Keratinocyte (primary cell): ENCODE results near the gene SPECC1. TPM values are rescaled to one million over a fixed set of nuclear protein-coding genes. Genes with fewer than 3 reads are reported as not detected.

ENCODE experiments used
- DNase-seq: peaks from one replicate; pipeline ENCODE4 v3.0.0-alpha.2; 2011; ENCODE audit warnings: low read depth, missing footprints, low spot score
- FAIRE-seq: peaks from 2 replicates; lab custom pipeline; 2011; peaks lifted over from hg19 to GRCh38; lab: Jason Lieb, UNC
- H2AFZ ChIP-seq: 2 replicates; pipeline ENCODE4 v1.6.0; 2012; ENCODE audit warnings: low read length, control low read depth, inconsistent platforms; ENCODE audit not compliant: control insufficient read depth
- H3K27ac ChIP-seq: 2 replicates; pipeline ENCODE4 v1.5.1; 2011; ENCODE audit warnings: low read length; ENCODE audit not compliant: control insufficient read depth, insufficient read depth
- H3K27me3 ChIP-seq: 3 replicates; pipeline ENCODE4 v1.6.0; 2011; ENCODE audit warnings: low read length; ENCODE audit not compliant: control insufficient read depth, insufficient read depth; ENCODE audit errors: extremely low read depth
- H3K36me3 ChIP-seq, 2 experiments: 2 replicates in 1 of 2; 3 replicates in 1 of 2; pipeline ENCODE4 v1.5.1; 2011; ENCODE audit warnings: low read length in 2 of 2, mild to moderate bottlenecking in 1 of 2; ENCODE audit not compliant: control insufficient read depth in 2 of 2, insufficient read depth in 2 of 2; ENCODE audit errors: extremely low read depth in 1 of 2
- H3K4me1 ChIP-seq: 3 replicates; pipeline ENCODE4 v1.5.1; 2011; ENCODE audit warnings: low read length; ENCODE audit not compliant: control insufficient read depth, insufficient read depth; ENCODE audit errors: extremely low read depth
- H3K4me2 ChIP-seq: 3 replicates; pipeline ENCODE4 v1.6.0; 2011; ENCODE audit warnings: low read depth, low read length; ENCODE audit not compliant: control insufficient read depth, insufficient read depth; ENCODE audit errors: extremely low read depth
- H3K4me3 ChIP-seq, 3 experiments: fragments of 200-600 bp in 1 of 3; sonication (generic) in 1 of 3; 2 replicates in 2 of 3; 3 replicates in 1 of 3; pipeline ENCODE4 v1.5.1; 2011 to 2016; ENCODE audit warnings: low read length in 3 of 3, mild to moderate bottlenecking in 3 of 3, control low read depth in 2 of 3, inconsistent platforms in 1 of 3, low read depth in 1 of 3, mixed read lengths in 1 of 3, mixed run types in 1 of 3, moderate library complexity in 1 of 3; ENCODE audit not compliant: control insufficient read depth in 2 of 3, insufficient read depth in 2 of 3; ENCODE audit errors: extremely low read depth in 1 of 3
- H3K79me2 ChIP-seq: 2 replicates; pipeline ENCODE4 v1.6.0; 2012; ENCODE audit warnings: low read length; ENCODE audit not compliant: control insufficient read depth, insufficient read depth
- H3K9ac ChIP-seq: 3 replicates; pipeline ENCODE4 v1.6.0; 2011; ENCODE audit warnings: low read length; ENCODE audit not compliant: control insufficient read depth, insufficient read depth; ENCODE audit errors: extremely low read depth
- H3K9me1 ChIP-seq: 3 replicates; pipeline ENCODE4 v1.6.0; 2011; ENCODE audit warnings: low read length; ENCODE audit not compliant: control insufficient read depth, insufficient read depth; ENCODE audit errors: extremely low read depth
- H3K9me3 ChIP-seq: 2 replicates; pipeline ENCODE4 v1.5.1; 2012; ENCODE audit warnings: low read depth, low read length; ENCODE audit not compliant: control insufficient read depth
- H4K20me1 ChIP-seq: 3 replicates; pipeline ENCODE4 v1.6.0; 2011; ENCODE audit warnings: low read length; ENCODE audit not compliant: control insufficient read depth, insufficient read depth; ENCODE audit errors: extremely low read depth
- EZH2 ChIP-seq: IDR thresholded peaks from one replicate; pipeline ENCODE4 v1.6.1; 2012; ENCODE audit warnings: inconsistent platforms, mild to moderate bottlenecking, low read length, moderate library complexity
- dilution Hi-C: fragments of 300-500 bp; cut with MboI; formaldehyde crosslinking; loops from one replicate; pipeline ENCODE4 v1.7.0; 2020; ENCODE audit warnings: low sequenced_read_pairs; ENCODE audit not compliant: extremely low pct_ligation_motif_present
- polyA plus RNA-seq, 5 experiments: library from polyadenylated mRNA; depleted of rRNA in 3 of 5; stranded (reverse) in 3 of 5; stranded (forward) in 1 of 5; unstranded in 1 of 5; fragments of >200 nt; gene quantifications; 1 replicate in 1 of 5; 2 replicates in 3 of 5; 3 replicates in 1 of 5; pipeline versions ENCODE4 v1.2.1 to v1.2.3, GENCODE V29; 2011 to 2012; ENCODE audit warnings: missing spikeins in 2 of 5, low read depth in 1 of 5, low replicate concordance in 1 of 5
- TF ChIP-seq, protein P1 (sequence below), 3 experiments: IDR thresholded peaks in 1 of 3; conservative IDR thresholded peaks in 1 of 3; optimal IDR thresholded peaks in 1 of 3; 2 replicates in 2 of 3; 3 replicates in 1 of 3; pipeline versions ENCODE3 to v1.5.1; 2011; ENCODE audit warnings: low read length in 3 of 3, mild to moderate bottlenecking in 3 of 3, moderate library complexity in 2 of 3, control low read depth in 1 of 3, inconsistent platforms in 1 of 3; ENCODE audit not compliant: insufficient read depth in 2 of 3; ENCODE audit errors: extremely low read depth in 1 of 3

The SPECC1 gene
- polyA plus RNA-seq, 1 donor (not counting 4 experiments of a cell fraction or from before 2014, with no cell fraction given) = 20.9 TPM

DNA sequence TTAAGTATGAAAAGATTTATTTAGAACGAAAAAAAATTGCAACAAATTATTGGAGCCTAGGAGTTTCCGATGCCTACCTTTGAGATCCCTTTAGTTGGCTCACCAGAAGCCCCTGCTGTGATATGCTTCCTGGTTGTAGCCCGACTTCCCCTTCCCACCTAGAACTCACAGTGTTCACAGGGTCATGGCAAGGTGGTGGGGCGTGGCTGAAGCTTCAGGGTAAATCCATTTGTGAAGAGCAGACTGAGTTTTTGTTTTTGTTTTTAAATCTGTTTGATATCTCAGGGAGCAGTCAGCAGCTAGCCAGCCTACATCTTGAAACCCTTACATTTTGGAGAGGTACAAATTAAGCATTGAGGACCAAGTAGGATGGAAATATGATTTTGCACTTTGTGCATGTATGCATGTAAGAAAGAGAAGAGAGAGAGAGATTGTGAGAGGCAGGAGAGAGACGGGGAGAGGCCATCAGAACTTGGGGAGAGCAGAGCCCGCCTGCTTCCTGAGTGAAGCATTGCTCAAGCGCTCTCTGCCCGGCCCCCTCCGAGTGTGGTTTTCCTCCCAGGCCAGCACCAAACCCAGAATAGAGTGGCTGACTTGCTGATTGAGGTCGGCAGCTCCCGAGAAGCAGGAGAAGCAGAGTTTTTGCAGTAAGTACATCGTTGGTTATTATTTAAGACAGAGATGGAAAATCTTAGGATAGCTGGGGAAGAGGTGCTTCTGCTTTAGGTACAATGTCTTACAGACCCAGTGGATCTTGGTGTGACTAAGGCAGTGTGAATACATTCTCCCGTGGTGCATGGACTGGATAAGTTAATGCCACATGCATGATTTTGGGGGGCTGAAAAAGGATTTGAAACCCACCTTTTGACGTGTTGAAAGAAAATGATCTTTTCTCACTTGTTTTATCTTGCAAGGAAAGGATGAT is 64.2 kb downstream of the SPECC1 start:
- FAIRE-seq (no peak), DNase-seq (no peak)
- Histone ChIP-seq H4K20me1 (no peaks in the 10 kb centered on the region), H3K36me3 (no peaks in the 10 kb centered on the region), H3K9ac (no peak overlapping the region), H3K27ac (no peak overlapping the region), H3K27me3 (no peaks in the 10 kb centered on the region), H3K4me2 (no peak overlapping the region), H3K4me1 (no peaks in the 10 kb centered on the region), H3K9me3 (no peaks in the 10 kb centered on the region), H2AFZ (no peak overlapping the region), H3K9me1 (no peaks in the 10 kb centered on the region), H3K79me2 (no peaks in the 10 kb centered on the region), H3K4me3 (no peak overlapping the region)
- dilution Hi-C loops = no loop called here
- TF ChIP-seq, protein P1, sequence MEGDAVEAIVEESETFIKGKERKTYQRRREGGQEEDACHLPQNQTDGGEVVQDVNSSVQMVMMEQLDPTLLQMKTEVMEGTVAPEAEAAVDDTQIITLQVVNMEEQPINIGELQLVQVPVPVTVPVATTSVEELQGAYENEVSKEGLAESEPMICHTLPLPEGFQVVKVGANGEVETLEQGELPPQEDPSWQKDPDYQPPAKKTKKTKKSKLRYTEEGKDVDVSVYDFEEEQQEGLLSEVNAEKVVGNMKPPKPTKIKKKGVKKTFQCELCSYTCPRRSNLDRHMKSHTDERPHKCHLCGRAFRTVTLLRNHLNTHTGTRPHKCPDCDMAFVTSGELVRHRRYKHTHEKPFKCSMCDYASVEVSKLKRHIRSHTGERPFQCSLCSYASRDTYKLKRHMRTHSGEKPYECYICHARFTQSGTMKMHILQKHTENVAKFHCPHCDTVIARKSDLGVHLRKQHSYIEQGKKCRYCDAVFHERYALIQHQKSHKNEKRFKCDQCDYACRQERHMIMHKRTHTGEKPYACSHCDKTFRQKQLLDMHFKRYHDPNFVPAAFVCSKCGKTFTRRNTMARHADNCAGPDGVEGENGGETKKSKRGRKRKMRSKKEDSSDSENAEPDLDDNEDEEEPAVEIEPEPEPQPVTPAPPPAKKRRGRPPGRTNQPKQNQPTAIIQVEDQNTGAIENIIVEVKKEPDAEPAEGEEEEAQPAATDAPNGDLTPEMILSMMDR (optimal IDR thresholded peaks at IDR 0.05 in 1 of 3, IDR thresholded peaks at IDR 0.05 in 1 of 3, conservative IDR thresholded peaks at IDR 0.05 in 1 of 3; ENCODE audit: extremely low read depth in 1 of 3, insufficient read depth in 2 of 3, low read length in 3 of 3) = no peak
- TF ChIP-seq EZH2 = no peak

DNA sequence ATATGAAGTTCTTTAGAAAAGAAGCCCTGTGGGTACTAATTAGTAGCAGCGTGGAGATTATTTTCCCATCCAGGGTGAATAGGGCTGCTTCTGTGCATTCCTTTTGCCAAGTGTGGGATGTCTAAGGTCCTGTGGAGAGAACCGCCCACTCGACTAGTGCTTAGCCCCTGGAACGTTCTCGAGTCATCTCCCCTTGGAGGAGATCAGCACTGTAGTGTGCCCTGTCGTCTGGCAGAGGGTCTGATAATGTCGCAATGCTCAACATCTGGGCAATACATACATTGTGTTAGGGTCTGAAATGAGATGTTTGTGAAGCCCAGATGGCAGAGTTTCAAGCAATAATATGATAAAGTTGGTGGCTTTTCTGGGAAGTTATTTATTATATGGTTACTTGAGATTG is 64.8 kb downstream of the SPECC1 start:
- TF ChIP-seq EZH2 = no peak
- TF ChIP-seq, protein P1 (optimal IDR thresholded peaks at IDR 0.05 in 1 of 3, IDR thresholded peaks at IDR 0.05 in 1 of 3, conservative IDR thresholded peaks at IDR 0.05 in 1 of 3; ENCODE audit: extremely low read depth in 1 of 3, insufficient read depth in 2 of 3, low read length in 3 of 3) = no peak
- no peak overlapping the region for H3K4me3 ChIP-seq
- no peak for FAIRE-seq
- H3K27me3 ChIP-seq = peaks cover 4% of the 10 kb centered on the region
- no peaks in the 10 kb centered on the region for H3K9me1 ChIP-seq
- no peaks in the 10 kb centered on the region for H3K4me1 ChIP-seq
- H3K27ac ChIP-seq = no peak overlapping the region
- DNase-seq = no peak
- H3K36me3 ChIP-seq = no peaks in the 10 kb centered on the region
- H2AFZ ChIP-seq = no peak overlapping the region
- H3K4me2 ChIP-seq = no peak overlapping the region
- dilution Hi-C loops = no loop called here
- H3K79me2 ChIP-seq = no peaks in the 10 kb centered on the region
- no peak overlapping the region for H3K9ac ChIP-seq
- no peaks in the 10 kb centered on the region for H3K9me3 ChIP-seq
- H4K20me1 ChIP-seq = no peaks in the 10 kb centered on the region
